HG03039 (cell line): ENCODE results near the gene VMAC.
"Not testable (repeated sequence)": the region's sequence is repeated elsewhere in the genome, so short reads cannot be mapped to it uniquely, and the experiment has no call there.

Source experiments
- ATAC-seq: cut with Tn5 transposase; IDR thresholded peaks from one replicate; pipeline ENCODE4 v1.9.1; 2021; ENCODE audit warnings: mild to moderate bottlenecking, moderate library complexity; ENCODE audit not compliant: unreplicated experiment

The VMAC gene

GRCh38 chr19:5883157-5883873 is 21.4 kb upstream of the VMAC start:
- ATAC-seq, result not testable (repeated sequence)

- ATAC-seq, result not testable (repeated sequence)
Measured at GRCh38 chr19:5884065-5884811, 20.4 kb upstream of the VMAC start.

- no peak for ATAC-seq
Measured at GRCh38 chr19:5889288-5889971, 15.2 kb upstream of the VMAC start.

- ATAC-seq, result no peak
Measured at GRCh38 chr19:5890099-5890498, 14.6 kb upstream of the VMAC start.

- ATAC-seq, result no peak
Measured at GRCh38 chr19:5891572-5891937, 13.1 kb upstream of the VMAC start.

- ATAC-seq, result no peak
Measured at GRCh38 chr19:5891938-5892771, 12.5 kb upstream of the VMAC start.

DNA sequence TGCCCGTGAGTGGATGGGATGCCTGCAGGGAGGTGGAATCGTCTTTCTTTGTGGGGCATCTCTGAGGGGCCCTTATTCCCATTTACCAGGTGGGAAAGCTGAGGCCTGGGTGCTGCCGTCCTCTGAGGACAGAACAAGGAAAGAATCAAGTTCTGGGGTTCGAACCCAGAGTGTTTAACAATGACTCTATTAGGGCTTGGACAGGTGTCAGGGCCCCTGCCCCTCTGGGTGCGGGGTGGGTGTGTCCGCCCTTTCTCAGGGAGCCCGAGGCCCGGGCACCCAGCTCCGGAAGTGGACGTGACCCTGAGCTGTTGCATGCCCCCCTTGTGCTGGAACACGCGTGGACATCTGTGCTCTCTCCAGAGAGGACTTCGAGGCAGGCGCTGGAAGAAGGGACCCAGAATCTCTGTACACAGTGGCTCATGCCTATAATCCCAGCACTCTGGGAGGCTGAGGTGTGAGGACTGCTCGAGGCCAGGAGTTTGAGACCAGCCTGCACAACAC is 11.8 kb upstream of the VMAC start:
- no peak for ATAC-seq

DNA sequence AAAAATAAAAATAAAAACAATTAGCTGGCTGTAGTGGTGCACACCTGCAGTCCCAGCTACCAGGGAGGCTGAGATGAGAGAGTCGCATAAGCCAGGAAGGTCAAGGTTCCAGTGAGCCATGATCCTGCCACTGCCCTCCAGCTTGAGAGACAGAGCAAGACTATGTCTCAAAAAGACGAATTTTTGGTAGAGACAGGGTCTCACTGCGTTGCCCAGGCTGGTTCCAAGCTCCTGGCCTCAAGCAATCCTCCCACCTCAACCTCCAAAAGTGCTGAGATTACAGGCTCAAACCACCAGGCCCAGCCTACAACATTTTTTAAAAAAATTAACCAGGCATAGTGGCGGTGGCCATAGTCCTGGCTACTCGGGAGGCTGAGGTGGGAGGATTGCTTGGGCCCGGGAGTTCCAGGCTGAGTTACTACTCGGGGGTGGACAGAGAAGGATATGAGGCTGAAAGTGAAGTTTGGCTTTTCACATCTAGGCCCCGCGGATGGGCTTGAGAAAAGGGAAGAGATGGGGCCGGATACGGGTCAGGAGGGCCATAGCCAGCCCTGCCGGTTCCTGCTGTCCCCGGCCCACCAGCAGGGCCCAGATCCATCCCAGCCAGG is 11.3 kb upstream of the VMAC start:
- no peak for ATAC-seq

GRCh38 chr19:5893907-5894703 is 10.6 kb upstream of the VMAC start:
- ATAC-seq, result no peak

GRCh38 chr19:5894704-5895349 is 9.8 kb upstream of the VMAC start:
- ATAC-seq, result no peak

DNA sequence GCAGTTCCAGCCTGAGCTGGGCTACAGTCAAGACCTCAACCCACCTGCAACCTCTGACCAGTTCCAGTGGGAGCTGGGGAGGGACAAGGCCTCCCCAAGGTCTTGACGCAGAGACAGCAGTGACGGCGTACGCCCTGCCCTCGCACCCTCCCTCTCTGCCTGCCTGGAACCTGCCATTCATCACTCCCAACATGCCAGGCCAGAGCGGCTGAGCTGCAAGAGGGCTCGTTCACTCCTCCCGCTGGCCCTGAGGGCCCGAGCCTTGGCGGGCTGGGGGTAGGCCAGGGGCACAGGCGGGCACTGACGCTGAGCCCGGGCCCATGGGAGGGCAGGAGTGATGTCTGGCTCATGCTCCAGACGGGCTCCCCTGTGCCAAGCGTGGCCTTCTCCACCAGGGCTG is 9.3 kb upstream of the VMAC start:
- no peak for ATAC-seq

GRCh38 chr19:5895890-5896289 is 8.8 kb upstream of the VMAC start:
- no peak for ATAC-seq

DNA sequence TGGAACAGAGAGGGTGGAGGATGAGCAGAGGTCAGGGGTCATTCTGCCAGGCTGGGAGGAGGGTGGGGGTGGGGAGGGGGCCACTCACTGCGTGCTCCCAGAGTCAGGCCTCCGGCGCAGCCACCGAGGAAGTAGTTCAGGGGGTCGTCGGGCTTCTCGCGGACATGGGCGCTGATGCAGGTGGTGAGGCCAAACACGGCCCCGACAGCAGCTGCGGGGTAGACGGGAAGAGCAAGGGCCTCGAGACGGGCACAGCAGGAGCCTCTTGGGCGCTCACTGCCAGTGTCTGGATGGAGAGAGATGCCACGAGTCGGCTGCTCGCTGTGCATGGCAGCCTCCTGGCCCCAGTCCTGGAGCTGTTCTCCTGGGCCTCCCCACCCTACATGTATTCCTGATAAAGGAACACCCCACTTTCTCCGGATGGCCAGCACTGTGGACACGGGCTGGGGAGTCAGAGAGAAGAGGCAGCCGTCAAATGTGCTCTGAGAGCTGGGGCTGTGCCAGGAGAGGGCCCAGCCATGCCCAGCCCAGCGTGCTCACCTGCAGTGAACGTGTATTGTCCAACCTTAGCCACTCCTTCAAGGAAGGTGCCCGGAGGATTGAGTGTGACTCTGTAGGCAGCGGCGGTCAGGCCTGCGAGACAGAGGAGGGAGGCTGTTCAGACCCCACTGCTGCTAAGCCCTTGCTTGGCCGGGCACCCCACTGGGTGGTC is 8.2 kb upstream of the VMAC start:
- ATAC-seq, result no peak

DNA sequence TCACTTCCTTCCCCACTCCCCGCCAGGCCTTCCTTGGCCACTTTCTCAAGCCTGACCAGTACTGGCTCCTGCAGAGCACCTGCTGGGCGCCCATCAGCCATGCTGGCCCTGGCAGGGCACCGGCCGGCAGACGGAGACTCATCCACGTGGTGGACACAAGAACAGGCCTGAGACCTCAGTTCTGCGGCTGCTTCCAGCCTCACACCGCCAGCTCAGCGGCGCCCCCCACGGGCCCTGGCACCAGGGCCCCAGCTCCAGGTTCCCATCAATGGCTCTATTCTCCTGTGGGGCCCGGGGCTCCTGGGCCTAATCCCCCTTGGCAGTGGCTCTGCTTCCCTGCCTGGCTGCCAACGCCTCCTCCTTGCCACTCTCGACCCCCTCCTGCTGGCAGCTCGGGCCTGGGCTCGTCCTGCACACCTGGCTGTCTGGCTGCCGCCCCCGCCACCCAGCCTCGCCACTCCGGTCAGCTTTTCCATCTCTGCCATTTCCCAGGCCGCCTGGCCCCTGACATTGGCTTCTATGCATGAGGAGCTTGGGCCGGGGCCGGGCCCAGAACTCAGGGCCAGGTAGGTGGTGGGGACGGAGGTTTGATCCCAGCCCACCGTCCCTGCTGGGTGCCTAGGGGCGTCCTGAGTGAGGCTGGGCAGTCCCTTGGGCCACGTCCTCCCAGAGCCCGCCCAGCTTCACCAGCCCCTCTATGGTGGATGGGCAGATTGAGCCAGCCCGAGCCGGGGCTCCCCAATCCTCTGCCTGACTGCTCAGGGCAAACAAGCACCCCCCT is 7.3 kb upstream of the VMAC start:
- ATAC-seq, result no peak

- no peak for ATAC-seq
Measured at GRCh38 chr19:5899728-5900526, 4.7 kb upstream of the VMAC start.

- no peak for ATAC-seq
Measured at GRCh38 chr19:5900976-5901375, 3.7 kb upstream of the VMAC start.

- no peak for ATAC-seq
Measured at GRCh38 chr19:5903056-5903623, 1.5 kb upstream of the VMAC start.
